Kidney tubule cell (primary cell): ENCODE measurements around the gene DENND10.
A peak's percentile ranks its signal among the peaks of the same experiment; 100 is the strongest.

Source experiments
- DNase-seq: peaks from one replicate; pipeline ENCODE4 v3.0.0-alpha.2; 2018; ENCODE audit warnings: low spot score

Gene DENND10

DNA sequence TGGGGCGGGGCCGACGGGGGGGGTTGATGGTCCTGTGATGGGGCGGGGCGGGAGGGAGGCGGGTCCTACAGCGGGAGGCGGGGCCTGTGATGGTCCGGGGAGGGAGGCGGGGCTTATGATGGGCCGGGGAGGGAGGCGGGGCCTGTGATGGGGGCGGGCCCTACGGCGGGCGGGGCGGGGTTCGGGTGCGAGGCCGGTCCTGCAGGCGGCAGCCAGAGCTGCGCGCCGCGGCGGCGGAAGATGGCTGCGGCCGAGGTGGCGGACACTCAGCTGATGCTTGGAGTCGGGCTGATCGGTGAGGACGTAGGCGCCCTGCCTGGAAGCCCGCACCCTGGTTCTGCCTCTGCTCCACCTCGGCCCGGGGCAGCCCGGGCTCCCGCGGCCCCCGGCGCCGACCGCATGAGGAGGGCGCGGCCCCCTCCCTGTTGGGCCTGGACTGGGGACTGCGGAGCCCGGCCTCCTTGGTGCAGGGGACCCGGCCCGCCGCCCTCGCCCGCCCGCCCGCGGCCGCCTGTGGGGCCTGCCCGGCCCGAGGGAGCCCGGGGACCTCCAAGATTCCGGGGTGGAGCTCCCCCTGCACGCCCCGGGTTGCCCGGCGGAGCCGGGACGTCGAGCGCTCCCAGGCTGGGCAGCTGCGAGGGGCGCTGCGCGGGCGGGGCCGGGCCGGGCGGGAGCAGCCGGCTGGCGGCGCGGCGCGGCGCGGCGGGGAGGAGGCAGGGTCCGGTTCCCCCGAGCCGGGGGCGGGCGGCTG lies at the start of gene DENND10:
TSS of gene DENND10 (plus strand) at position 211 of the 751 bp plus-strand sequence. CDS start at position 241, 30 bp downstream.
- peak; percentile 79 for DNase-seq

DNA sequence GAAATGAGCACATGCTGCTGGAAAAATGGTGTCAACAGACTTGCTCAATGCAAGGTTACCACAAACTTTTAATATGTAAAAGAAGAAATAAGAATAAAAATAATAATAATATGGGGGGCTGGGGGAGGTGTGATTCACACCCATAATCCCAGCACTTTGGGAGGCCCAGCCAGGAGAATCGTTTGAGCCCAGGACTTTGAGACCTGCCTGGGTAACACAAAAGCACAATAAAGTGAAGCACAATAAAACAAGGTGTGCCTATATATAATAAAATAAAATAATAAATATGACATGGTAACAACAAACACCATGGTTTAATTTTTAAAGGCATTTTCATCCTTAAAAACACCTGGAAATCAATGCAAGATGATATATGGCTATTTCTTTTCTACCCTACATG lies 48.4 kb upstream of the DENND10 start:
- DNase-seq: no peak

DNA sequence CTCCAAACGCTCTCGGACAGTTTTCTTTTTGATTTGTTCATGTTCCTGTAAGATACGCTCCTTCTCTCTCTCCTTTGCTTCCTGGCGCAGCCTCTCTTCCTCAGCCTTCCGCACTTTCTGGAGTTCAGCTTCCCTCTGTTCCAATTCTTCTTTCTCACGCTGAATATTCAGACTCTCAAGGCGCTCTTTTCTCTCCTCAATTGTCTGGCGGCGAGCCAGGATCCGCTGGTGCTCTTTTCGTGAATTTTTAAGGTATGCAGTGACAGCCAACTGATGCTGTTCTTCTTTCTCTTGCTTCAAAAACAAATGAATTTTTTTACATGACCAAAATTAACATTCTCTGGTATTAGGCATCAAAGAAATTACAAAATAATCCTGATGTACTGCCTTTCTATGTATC lies 45.9 kb upstream of the DENND10 start:
- no peak for DNase-seq

DNA sequence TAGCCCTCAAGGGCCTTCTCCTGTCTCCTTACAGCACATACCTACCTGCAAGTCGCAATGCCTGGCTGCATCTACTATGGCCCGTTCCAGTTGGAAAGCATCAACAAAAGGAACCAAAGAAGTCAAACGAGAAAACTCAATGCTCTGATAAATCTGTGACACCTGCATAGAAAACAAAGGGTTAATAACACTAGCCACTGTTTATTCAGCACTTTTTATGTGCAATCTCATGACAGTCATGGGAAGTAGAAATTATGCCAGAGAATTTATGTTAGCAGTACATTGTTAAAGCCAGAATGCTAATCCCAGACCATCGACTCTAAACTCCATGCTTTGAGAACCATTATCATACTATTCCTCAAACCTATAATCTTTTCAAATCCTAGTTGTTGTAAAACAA lies 44.4 kb upstream of the DENND10 start:
- DNase-seq: no peak

- no peak for DNase-seq
Measured at GRCh38 chr10:119060107-119060506, 43.8 kb upstream of the DENND10 start.

- no peak for DNase-seq
Measured at GRCh38 chr10:119061352-119061751, 42.6 kb upstream of the DENND10 start.

- no peak for DNase-seq
Measured at GRCh38 chr10:119061926-119062325, 42.0 kb upstream of the DENND10 start.

DNA sequence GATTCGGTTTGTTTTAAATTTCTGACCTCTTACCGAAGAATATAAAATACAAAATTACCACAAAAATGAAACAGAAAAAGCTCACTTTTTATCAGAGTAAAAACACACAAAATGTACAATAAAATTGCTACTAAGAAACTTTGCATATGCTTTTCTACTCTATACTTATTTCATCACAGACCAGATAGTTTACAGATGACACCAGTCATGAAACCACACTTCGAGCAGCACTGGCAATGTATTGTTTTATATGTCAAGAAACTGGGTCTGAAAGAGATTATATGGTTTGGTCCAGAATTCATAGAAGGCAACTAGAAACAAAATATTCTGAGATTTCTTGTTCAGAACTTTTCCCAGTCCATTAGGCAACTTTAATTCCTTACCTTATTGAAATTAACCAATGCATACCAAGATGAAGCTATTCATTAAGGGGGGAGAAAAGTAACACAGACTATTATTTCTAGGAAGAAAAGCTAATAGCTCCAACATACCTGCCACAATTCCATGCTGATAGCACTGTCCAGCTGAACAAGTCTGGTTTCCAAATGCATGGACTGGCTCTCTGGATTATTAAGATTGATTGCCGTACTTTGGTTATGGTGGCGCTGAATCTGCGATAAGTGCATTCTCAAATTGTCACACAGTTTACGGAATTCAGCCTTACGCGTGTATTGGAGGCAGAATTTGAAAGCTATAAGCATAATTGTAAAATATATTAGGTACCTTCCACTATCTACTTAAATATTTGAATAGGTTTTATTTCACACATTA lies 33.3 kb upstream of the DENND10 start:
- no peak for DNase-seq

DNA sequence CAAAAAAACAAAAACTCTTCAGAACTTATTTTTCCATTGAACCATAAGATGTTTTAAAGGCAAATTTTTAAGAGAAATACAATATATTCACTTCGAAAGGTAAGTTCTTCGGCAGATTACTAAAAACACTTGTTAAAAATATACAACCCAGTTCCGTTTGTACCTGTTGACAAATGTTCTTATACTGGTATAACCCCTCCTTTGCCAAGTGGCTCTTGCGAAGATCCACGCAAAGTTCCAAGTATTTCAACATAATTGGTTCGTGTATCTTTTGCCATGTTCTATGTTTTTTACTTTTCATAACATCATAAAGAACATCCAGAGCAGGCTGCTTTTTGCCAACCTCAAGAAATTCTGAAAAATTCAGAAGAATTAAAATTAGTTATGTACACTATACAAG lies 30.3 kb upstream of the DENND10 start:
- no peak for DNase-seq

DNA sequence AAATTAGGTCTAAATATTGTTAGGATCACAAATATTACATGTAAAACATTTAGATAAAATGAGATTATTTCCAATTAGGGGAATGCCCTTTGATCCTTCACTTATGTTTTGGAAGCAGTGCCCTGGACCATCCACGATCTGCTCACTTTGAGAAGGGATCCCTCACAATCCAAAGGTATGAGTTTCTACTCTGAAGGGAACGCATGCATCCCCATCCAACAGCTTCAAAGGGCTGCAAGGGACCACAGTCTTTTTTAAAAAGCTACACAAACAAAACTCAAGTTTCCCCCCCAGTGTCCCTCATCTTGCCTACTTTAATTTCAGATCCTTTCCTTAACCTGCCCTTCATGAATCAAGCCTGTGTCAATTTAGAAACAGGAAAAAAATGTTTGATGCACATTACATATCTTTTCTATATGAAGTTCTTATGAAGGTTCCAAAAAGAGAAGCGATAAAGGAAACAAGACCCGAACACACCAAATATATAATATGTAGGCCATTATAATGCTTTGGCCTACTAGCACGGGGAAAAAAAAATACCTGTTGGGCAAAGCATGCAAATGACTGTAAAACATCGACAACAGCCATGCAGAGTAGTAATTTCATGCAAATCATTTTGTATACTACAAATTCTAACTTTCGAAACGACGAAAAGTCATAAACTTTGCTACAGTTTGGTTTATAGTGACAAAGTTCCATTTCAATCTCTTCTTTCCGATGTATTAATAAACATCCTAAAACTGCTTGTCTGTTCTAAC lies 25.3 kb upstream of the DENND10 start:
- DNase-seq: no peak

GRCh38 chr10:119079599-119080520 lies 24.1 kb upstream of the DENND10 start:
- DNase-seq: peak; percentile 81

DNA sequence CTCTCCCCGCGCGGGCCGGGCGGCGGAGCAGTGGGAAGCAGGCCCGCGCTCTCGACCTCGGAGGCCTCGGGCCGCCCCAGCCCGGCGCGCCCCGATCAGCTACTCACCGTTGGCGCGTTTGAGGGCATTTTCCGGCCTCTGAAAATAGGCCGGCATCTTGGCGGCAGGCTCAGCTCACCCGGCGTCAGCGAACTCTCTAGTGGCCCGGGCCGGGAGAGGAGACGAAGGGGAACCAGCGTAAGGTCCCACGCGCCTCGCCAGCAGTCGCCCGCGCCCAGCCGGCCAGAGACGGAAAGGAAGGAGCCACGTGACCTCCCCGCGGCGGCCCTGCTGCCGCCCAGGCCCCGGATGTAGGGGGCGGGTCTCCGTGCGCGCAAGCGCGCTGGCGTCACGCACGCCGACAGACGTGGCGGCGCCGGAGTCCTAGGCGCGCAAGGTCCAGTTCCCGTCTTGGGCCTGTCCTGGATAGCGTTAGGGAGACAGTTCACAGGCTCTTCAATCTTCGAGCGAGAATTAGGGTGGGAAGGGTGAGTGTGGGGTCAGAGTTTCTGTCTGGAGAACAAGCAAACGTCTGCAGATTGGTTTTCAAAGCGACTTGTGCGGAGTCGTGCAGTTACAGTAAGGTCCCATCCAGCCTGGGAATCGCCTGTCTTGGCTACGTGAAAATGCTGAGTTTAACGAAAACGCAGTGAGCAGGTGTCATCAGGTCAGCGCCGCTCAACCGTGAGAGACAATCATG lies 23.2 kb upstream of the DENND10 start, which contains the start of gene EIF3A:
TSS of gene EIF3A (minus strand) at position 297 of the 739 bp plus-strand sequence. CDS start at position 156, 141 bp downstream.
- DNase-seq: peak; percentile 95

DNA sequence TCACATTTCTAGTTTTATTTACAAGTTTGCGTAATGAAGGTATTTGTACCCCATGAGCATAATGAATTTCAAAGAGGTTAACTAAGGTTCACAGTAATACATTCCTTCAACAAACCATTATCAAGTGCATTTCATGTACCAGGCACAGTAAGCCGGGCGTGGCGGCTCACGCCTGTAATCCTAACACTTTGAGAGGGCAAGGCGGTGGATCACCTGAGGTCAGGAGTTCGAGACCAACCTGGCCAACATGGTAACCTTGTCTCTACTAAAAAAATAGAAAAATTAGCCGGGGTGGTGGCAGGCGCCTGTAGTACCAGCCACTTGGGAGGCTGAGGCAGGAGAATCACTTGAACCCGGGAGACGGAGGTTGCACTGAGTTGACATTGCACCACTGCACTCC lies 19.0 kb upstream of the DENND10 start:
- no peak for DNase-seq

DNA sequence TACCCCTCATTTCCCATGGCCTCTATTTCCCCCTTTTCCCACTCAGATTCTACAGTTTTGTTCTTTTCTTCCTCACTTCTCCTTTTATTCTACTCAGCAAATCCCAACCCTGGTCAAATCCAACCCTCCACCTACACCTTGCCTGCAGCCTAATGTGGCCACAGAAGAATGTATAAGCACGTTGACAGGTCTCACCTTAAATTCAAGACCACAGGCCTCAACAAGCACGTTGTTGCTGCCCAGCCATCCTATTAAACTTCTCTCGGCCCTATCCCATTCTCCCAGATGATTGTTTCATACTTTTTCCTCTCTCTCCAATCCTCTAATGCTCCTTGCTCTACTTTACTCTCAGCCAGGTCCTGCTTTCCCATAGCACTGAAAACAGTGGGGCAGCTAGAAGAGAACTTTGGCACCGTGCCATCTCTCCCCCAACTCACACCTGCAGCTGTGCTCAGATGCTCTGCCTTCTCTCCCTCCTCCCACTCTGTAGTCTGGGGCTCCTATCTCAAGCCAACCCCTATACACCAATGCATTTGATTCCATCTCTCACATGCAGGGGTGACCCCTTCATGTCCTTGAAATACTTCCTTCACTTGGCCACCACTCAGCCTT lies 16.5 kb upstream of the DENND10 start:
- no peak for DNase-seq

DNA sequence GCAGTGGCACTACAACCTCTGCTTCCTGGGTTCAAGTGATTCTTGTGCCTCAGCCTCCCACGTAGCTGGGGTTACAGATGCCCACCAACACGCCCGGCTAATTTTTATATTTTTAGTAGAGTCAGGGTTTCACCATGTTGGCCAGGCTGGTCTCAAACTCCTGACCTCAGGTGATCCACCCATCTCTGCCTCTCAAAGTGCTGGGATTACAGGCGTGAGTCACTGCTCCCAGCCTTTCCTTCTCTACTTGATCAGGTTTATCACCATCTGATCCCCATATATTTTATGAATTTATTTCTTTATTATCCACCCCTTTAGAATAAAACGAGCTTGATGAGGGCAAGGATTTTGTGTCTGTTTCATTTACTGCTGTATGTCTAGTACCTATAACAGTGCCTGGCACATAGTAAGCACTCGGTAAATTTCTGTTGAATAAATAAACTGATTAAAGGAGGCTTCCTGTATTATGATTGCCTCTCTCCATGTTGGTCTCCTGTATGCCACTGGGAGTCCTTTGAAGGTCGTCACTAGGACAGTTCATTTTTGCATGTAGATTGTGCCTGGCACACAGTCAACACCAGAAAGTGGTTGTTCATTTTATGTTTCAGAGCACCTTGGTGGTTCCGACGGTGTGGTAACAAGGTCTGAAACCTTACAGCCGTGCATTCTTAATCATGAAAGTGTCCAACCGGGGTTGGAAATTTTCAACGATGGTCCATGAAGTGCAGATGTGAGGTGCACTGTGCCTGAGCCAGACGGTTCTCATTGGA lies 13.7 kb upstream of the DENND10 start:
- no peak for DNase-seq

- peak; percentile 46 for DNase-seq
Measured at GRCh38 chr10:119090968-119091367, 12.9 kb upstream of the DENND10 start.

DNA sequence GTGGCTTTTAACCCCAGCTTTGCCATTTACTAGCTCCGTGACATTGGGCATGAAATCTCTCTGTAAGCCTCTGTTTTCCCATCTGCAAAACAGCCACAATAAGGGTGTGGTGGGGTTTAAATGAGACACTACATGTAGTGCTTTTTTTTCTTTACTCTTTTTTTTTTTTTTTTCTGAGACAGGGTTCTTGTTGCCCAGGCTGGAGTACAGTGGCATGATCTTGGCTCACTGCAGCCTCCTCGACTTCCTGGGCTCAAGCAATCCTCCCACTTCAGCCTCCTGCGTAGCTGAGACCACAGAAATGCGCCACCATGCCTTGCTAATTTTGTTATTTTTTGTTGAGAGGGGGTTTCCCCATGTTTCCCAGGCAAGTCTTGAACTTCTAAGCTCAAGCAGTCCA lies 8.3 kb upstream of the DENND10 start:
- DNase-seq: no peak

GRCh38 chr10:119096641-119097415 lies 7.1 kb upstream of the DENND10 start:
- DNase-seq: peak; percentile 32

DNA sequence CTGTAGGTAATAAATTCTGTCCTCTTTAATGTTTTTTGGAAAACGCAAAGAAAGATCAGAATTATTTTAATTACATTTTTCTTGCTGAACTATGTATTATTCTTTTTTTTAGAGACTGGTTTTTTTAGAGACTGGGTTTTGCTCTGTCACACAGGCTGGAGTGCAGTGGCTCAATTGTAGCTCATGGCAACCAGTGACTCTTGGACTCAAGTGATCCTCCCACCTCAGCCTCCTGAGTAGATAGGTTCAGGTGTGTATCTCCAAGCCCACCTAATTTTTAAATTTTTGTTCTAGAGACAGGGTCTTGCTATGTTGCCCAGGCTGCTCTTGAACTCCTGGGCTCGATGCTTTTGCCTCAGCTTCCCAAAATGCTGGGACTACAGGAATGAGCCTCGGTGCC lies 5.3 kb upstream of the DENND10 start:
- no peak for DNase-seq
